ENCODE data around the gene LSM4. TPM values are rescaled to one million over a fixed set of nuclear protein-coding genes. Genes with fewer than 3 reads are reported as not detected.

The LSM4 gene
- total RNA-seq, result 59.2 and 128 TPM in 2 replicates

DNA sequence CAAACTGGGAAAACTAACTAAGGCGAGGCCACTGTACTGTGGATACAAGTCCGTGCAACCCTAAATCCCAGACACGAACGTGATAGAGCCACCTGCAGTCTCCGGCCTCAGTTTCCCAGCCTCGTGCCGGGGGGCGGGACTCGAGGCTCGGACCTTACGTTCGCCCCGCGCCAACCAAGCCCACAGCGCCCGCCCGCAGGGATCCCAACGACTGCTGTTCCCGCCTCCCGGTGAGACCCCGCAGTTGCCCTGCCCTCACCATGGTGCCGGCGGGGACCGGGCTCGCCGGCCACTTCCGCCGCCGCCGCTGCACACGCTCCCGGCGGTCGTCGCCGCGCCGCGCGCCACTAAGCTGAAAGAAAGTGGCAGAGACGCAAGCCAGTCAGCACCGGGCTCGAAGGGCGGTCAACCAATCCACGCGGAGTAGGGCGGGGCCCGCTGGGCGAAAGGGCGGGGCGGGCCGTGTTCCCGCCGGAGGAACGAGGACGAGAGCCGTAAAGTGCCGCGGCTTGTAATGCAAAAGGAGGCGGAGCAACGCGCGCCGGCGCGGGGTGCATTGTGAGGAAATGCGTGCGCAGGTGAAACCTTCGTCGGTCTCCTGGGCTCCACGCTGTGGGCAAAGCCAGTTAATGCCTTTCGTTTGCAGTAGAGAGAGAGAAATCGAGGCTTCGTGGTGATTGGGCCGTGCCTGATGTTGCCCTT, at the start of gene LSM4:
Gene LSM4, minus strand, starts transcription at position 318 of the 702 bp plus-strand sequence. Its CDS starts 56 bp downstream, at position 262.

DNA sequence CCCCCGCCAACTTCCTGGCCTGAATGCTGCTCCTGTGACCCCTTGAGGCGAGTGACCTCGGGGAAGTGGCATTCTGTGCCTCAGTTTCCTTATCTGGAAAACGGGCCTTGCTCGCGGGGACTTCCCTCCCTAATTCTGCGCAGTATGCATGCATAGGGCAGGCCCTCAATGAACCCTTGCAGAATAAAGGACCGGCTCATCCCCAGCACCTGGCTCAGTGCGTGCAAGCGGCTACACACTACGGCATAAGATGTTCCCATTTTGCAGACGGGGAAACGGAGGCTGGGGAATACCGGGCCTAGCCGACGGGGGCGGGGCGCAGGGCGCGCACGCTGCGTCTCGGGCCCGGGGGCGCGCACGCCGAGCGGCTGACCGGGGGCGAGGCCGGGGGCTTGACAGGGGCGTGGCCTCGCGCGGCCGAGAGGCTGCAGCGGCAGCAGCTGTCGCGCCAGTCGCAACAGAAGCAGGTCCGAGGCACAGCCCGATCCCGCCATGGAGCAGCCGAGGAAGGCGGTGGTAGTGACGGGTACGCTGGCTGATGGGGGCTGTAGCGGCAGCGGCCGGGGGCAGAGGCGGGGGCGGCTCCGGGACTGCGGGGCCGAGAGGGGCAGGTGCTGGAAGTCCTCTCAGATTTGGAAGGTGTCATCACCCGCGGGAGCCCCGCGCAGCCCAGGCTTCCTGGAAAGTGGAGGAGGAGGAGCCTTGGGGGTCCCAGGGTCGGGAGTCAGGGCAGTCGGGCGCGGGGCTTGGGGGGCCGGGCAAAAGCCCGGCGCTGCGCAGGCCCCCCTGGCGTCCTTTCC, 17.5 kb upstream of the LSM4 start, which contains the start of gene PGPEP1:
Gene PGPEP1, plus strand, starts transcription at position 409 of the 800 bp plus-strand sequence. Its CDS starts 84 bp downstream, at position 493.

GRCh38 chr19:18281082-18282020, 41.5 kb downstream of the LSM4 start, which contains the start of gene JUND:
Gene JUND (minus strand): TSS chr19:18281622. CDS start chr19:18281484, 138 bp downstream.

GRCh38 chr19:18274219-18274780, 48.6 kb downstream of the LSM4 start, which contains the start of gene IQCN:
Gene IQCN (minus strand): TSS chr19:18274452. CDS start chr19:18269478, 4,974 bp downstream.

Other genes starting within 250 kb of the LSM4 start
- 0.32 TPM in 1 of 2 replicates, not detected in the other for gene IL12RB1, start 236.1 kb downstream of the LSM4 start, total RNA-seq
- gene MAST3, start 225.3 kb downstream of the LSM4 start, total RNA-seq, result 1.9 and 3.0 TPM in 2 replicates
- gene PIK3R2, start 169.9 kb downstream of the LSM4 start, total RNA-seq, result 2.0 and 8.4 TPM in 2 replicates
- 9.5 and 35.3 TPM in 2 replicates for gene IFI30, start 149.3 kb downstream of the LSM4 start, total RNA-seq
- gene MPV17L2, start 129.9 kb downstream of the LSM4 start, total RNA-seq, result 4.2 and 5.2 TPM in 2 replicates
- gene RAB3A, start 119.0 kb downstream of the LSM4 start, total RNA-seq, result 3.2 and 11.1 TPM in 2 replicates
- 2.2 and 2.9 TPM in 2 replicates for gene PDE4C, start 96.6 kb downstream of the LSM4 start, total RNA-seq
- 0.43 and 0.63 TPM in 2 replicates for gene IQCN, start 48.6 kb downstream of the LSM4 start, total RNA-seq
- gene JUND, start 41.5 kb downstream of the LSM4 start, total RNA-seq, result 71.4 and 107 TPM in 2 replicates
- 42.6 and 66.2 TPM in 2 replicates for gene PGPEP1, start 17.5 kb upstream of the LSM4 start, total RNA-seq
- gene GDF15, start 63.1 kb upstream of the LSM4 start, total RNA-seq, result 33.8 and 41.9 TPM in 2 replicates
- gene LRRC25, start 74.5 kb upstream of the LSM4 start, total RNA-seq, result 0.16 and 0.34 TPM in 2 replicates
- gene SSBP4, start 96.3 kb upstream of the LSM4 start, total RNA-seq, result 31.8 and 40.5 TPM in 2 replicates
- 13.8 and 18.4 TPM in 2 replicates for gene ISYNA1, start 115.1 kb upstream of the LSM4 start, total RNA-seq
- gene ELL, start 199.0 kb upstream of the LSM4 start, total RNA-seq, result 13.1 and 13.7 TPM in 2 replicates
- 278 and 286 TPM in 2 replicates for gene FKBP8, start 220.5 kb upstream of the LSM4 start, total RNA-seq
- gene KXD1, start 234.8 kb upstream of the LSM4 start, total RNA-seq, result 46.8 and 48.9 TPM in 2 replicates
- 878 and 1,590 TPM in 2 replicates for gene UBA52, start 248.8 kb upstream of the LSM4 start, total RNA-seq